NT2/D1 (cell line): ENCODE measurements around the gene SIK3.

ENCODE experiments used
- DNase-seq: peaks from one replicate; pipeline ENCODE4 v3.0.0-alpha.2; 2011; ENCODE audit warnings: low read depth, low spot score
- H3K27me3 ChIP-seq: 2 replicates; pipeline ENCODE4 v1.6.0; 2011; ENCODE audit warnings: mild to moderate bottlenecking; ENCODE audit not compliant: insufficient read length, insufficient read depth
- H3K36me3 ChIP-seq: 2 replicates; pipeline ENCODE4 v1.6.1; 2011; ENCODE audit warnings: mild to moderate bottlenecking, low read length, mixed read lengths; ENCODE audit not compliant: insufficient read depth, insufficient read length
- H3K4me1 ChIP-seq: 2 replicates; pipeline ENCODE4 v1.5.1; 2011; ENCODE audit not compliant: insufficient read depth, insufficient read length
- H3K4me3 ChIP-seq: 2 replicates; pipeline ENCODE4 v1.5.1; 2011; ENCODE audit warnings: low read depth; ENCODE audit not compliant: insufficient read length
- H3K9ac ChIP-seq: 2 replicates; pipeline ENCODE4 v1.6.0; 2011; ENCODE audit warnings: low read depth; ENCODE audit not compliant: insufficient read length
- H3K9me3 ChIP-seq: 2 replicates; pipeline ENCODE4 v1.5.1; 2011; ENCODE audit warnings: mild to moderate bottlenecking, low read length; ENCODE audit not compliant: insufficient read depth
- SUZ12 ChIP-seq: IDR thresholded peaks from 2 replicates; pipeline ENCODE4 v1.6.1; 2011; ENCODE audit not compliant: insufficient read length, insufficient read depth; ENCODE audit errors: extremely low read depth
- YY1 ChIP-seq: IDR thresholded peaks from 2 replicates; pipeline ENCODE4 v1.6.1; 2011; ENCODE audit not compliant: insufficient read length, insufficient read depth
- ZNF274 ChIP-seq: IDR thresholded peaks from 2 replicates; pipeline ENCODE4 v1.6.1; 2011; ENCODE audit warnings: mild to moderate bottlenecking, low read depth, low read length

Gene SIK3

DNA sequence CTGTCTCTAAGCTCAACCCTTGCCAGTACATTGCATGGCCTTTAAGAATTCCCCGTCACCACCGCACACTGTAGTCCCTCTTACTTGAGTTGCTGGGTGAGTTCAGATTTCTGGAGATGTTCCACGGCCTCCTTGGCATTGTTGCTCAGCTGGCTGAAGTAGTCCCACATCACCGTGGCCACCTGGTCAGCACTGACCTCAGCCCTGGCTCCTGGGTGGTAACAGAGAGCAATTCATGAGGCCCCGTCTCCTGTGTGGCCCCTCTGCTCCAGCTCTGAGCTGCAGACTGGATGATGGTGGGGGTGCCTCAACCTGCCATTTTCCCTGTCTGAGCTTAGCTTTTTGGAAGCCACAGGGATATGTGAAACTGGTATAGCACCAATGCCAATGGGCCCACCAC is 275.7 kb downstream of the SIK3 start:
- TF ChIP-seq ZNF274, result no peak
- no peak for TF ChIP-seq YY1
- no peak for TF ChIP-seq SUZ12
- no peaks in the 10 kb centered on the region for H3K36me3 ChIP-seq
- H3K9ac ChIP-seq, result no peak overlapping the region
- no peak for DNase-seq
- H3K27me3 ChIP-seq, result peaks cover 11% of the 10 kb centered on the region
- peaks cover 12% of the 10 kb centered on the region for H3K4me1 ChIP-seq
- H3K9me3 ChIP-seq, result no peaks in the 10 kb centered on the region
- H3K4me3 ChIP-seq, result no peak overlapping the region

DNA sequence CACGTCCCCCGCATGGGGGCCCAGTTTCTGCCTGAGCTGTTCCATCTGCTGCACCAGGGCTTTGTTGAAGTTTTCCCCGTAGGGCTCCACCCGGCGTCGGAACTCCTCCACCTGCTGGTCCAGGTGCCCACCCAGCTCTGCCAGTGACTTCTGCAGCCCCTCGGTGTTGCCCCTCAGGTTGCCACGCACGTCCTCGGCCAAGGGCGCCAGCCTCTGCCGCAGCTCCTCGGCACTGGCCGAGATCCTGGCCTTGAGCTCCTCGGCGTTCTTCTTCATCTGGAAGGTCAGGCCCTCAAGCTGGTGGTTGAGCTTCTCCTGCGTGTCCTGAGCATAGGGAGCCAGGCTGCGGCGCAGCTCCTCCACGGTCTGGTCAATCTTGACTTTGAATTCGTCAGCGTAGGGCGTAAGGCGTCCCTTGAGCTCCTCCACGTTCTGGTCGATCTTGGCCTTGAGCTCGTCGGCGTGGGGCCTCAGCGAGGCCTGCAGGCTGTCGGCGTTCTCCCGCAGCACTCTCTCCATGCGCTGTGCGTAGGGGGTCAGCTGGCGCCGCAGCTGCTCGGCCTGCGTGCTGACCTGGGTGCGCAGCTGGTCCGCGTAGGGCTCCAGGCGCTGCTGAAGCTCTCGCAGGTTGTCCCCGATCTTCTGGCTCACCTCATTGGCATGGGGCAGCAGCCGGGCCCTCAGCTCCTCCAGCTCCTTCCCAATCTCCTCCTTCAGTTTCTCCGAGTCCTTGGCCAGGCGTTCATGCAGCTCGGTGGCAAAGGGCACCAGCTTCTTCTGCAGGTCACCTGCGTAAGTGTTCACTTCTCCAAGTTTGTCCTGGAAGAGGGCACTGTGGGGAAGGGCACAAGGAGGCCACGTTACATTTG is 276.9 kb downstream of the SIK3 start:
- TF ChIP-seq YY1 (no peak), ZNF274 (no peak), SUZ12 (no peak)
- peaks cover 5% of the 10 kb centered on the region for H3K4me1 ChIP-seq
- no peak overlapping the region for H3K9ac ChIP-seq
- H3K9me3 ChIP-seq, result no peaks in the 10 kb centered on the region
- no peaks in the 10 kb centered on the region for H3K36me3 ChIP-seq
- peaks cover 10% of the 10 kb centered on the region for H3K27me3 ChIP-seq
- H3K4me3 ChIP-seq, result no peak overlapping the region
- DNase-seq, result no peak

- Histone ChIP-seq H3K36me3 (no peaks in the 10 kb centered on the region), H3K4me3 (no peak overlapping the region), H3K9me3 (no peaks in the 10 kb centered on the region), H3K9ac (no peak overlapping the region), H3K27me3 (no peaks in the 10 kb centered on the region), H3K4me1 (peaks cover 5% of the 10 kb centered on the region)
- TF ChIP-seq SUZ12 (no peak), ZNF274 (no peak), YY1 (no peak)
- DNase-seq, result no peak
Measured at GRCh38 chr11:116819049-116819448, 279.2 kb downstream of the SIK3 start.

DNA sequence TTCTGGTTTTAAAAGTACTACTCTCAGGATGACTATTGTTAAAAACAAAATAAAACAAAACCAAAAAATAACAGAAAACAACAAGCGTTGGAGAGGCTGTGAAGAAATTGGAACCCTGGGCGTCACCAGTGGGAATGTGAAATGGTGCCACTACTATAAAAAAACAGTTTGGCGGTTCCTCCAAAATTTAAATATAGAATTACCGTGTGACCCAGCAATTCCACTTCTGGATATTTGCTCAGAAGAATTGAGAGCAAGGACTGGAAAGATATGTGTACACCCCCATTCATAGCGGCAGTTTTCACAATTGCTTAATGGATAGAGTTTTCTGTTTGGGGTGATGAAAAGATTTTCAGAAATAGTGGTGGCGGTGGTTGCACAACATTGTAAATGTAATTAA is 283.7 kb downstream of the SIK3 start:
- DNase-seq, result no peak
- Histone ChIP-seq H3K36me3 (no peaks in the 10 kb centered on the region), H3K9me3 (no peaks in the 10 kb centered on the region), H3K27me3 (no peaks in the 10 kb centered on the region), H3K4me3 (no peak overlapping the region), H3K4me1 (no peaks in the 10 kb centered on the region), H3K9ac (no peak overlapping the region)
- TF ChIP-seq ZNF274 (no peak), YY1 (no peak), SUZ12 (no peak)

DNA sequence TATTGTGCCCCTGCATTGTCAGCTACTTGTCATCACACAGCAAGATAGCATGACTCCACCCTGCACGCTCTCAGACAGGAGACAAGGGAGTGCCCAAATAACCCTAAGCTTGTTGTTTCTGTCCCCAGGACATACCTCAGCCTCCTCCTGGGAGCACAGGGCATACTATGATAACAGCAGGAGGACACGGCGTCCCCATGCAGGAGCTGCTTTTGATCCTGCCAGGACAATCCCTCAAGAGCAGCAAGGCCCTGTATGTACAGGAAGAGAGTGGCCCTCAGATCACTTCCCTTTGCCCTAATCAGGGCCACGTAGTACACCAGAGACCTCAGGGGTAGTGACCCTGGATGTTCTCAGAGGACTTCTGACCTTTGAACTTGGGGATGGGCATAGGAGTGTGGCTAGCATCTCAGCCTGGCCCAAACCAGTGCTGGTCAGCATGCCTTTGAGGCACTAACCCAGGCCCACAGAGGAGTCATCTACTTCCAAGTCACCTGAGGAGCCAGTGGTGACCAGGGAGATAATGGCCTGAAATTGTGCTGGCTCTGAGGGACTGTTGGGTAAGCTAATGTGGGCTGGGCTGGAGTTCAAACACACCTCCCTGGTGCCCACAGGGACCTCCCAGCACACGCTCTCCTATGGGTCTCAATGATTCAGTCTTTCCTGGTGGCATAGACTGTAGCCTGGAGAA is 284.3 kb downstream of the SIK3 start:
- H3K36me3 ChIP-seq, result no peaks in the 10 kb centered on the region
- TF ChIP-seq SUZ12 (no peak), ZNF274 (no peak), YY1 (no peak)
- no peaks in the 10 kb centered on the region for H3K4me1 ChIP-seq
- DNase-seq, result no peak
- H3K9ac ChIP-seq, result no peak overlapping the region
- H3K9me3 ChIP-seq, result no peaks in the 10 kb centered on the region
- H3K4me3 ChIP-seq, result no peak overlapping the region
- H3K27me3 ChIP-seq, result no peaks in the 10 kb centered on the region

GRCh38 chr11:116813170-116813569 is 285.1 kb downstream of the SIK3 start:
- Histone ChIP-seq H3K36me3 (no peaks in the 10 kb centered on the region), H3K4me1 (no peaks in the 10 kb centered on the region), H3K4me3 (no peak overlapping the region), H3K9me3 (no peaks in the 10 kb centered on the region), H3K9ac (no peak overlapping the region), H3K27me3 (no peaks in the 10 kb centered on the region)
- TF ChIP-seq SUZ12, result no peak
- no peak for TF ChIP-seq ZNF274
- TF ChIP-seq YY1, result no peak
- no peak for DNase-seq

DNA sequence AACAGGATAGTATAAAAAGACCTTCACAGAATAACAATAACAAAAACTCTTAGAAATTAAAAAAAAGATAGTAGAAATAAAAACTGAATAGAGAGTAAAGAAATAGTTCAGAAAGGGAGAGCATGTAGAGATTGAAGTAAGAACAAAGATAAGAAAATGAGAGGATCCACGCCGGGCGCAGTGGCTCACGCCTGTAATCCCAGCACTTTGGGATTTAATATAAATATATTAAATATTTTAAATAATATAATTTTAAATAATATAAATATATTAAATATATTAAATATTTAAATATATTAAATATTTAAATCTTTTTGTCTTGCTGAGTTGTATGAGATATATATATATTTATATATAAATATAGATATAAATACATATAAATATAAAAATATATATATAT is 286.1 kb downstream of the SIK3 start:
- Histone ChIP-seq H3K36me3 (no peaks in the 10 kb centered on the region), H3K9me3 (no peaks in the 10 kb centered on the region), H3K27me3 (no peaks in the 10 kb centered on the region), H3K9ac (no peak overlapping the region), H3K4me1 (no peaks in the 10 kb centered on the region), H3K4me3 (no peak overlapping the region)
- TF ChIP-seq ZNF274 (no peak), SUZ12 (no peak), YY1 (no peak)
- DNase-seq, result no peak
